HG02763 (cell line): ENCODE measurements around the gene PDE6B.
A peak's percentile ranks its signal among the peaks of the same experiment; 100 is the strongest.
"Not testable (repeated sequence)": the region's sequence is repeated elsewhere in the genome, so short reads cannot be mapped to it uniquely, and the experiment has no call there.

Source experiments
- ATAC-seq: cut with Tn5 transposase; IDR thresholded peaks from one replicate; pipeline ENCODE4 v1.9.1; 2021; ENCODE audit warnings: mild to moderate bottlenecking, moderate library complexity; ENCODE audit not compliant: unreplicated experiment

Gene PDE6B

DNA sequence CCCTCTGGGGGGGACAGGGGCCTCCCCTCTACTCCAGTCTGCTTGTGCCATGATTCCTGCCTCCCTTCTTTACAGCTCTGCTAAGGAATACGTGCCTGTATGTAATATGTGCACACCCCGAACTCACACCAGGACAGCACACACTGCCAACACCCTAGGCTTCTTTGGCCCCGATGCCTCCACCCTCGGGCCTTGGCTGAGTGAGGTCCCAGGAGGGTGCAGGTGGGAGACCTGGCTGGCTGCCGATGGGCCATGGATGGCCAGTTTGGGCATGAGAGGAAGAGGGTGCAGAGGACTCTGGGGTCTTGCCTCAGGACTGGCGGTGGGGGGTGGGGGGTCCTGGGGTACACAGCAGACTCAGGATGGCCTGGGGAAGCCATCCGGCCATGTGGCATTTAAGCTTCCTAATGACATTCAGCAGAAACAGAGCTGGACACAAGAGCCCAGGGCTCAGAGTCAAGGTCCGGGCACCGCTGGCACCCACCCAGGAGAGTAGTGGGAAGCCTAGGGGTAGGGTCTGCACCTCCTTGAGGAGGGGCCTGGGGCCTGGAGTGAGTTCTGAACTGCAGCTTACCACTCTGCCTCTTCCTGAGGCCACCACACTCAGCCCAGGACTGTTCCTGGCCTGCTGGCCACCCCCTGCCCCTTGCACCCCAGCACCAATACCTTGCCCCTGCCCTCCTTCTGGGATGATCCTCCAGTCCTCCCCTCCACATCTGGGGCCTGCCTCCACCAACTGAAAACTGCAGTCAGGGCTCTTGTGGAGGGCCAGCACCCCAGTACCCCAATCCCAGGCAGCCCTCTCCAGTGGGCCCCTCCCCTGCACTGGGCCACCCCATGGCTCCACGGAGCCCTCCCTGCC lies 78.2 kb downstream of the PDE6B start:
- ATAC-seq: no peak

- ATAC-seq: no peak
Observed at GRCh38 chr4:704198-704891, 79.0 kb downstream of the PDE6B start.

DNA sequence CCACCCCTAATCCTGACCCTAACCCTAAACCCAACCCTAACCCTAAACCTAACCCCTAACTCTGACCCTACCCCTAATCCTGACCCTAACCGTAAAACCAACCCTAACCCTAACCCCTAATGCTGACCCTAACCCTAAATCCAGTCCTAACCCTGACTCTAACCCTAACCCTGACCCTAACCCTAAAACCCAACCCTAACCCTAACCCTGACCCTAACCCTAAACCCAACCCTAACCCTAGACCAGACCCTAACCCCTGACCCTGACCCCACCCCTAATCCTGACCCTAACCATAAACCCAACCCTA lies 79.6 kb downstream of the PDE6B start:
- no peak for ATAC-seq

GRCh38 chr4:705278-706082 lies 80.1 kb downstream of the PDE6B start, which contains the start of gene PCGF3:
Gene PCGF3 (plus strand): TSS chr4:705832. CDS start chr4:733681, 27,849 bp downstream.
- ATAC-seq: peak; percentile 94

DNA sequence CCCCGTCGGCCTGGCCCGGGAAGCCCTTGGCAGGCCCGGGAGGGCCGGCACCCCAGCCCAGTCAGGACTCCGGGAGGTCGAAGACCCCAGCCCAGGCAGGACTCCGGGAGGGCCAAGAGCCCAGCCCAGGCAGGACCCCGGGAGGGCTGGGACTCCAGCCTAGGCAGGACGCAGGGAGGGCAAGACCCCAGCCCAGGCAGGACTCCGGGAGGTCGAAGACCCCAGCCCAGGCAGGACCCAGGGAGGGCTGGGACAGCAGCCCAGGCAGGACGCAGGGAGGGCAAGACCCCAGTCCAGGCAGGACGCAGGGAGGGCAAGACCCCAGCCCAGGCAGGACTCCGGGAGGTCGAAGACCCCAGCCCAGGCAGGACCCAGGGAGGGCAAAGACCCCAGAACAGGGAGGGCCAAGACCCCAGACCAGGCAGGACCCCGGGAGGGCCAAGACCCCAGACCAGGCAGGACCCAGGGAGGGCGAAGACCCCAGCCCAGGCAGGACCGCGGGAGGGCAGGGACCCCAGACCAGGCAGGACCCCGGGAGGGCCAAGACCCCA lies 80.8 kb downstream of the PDE6B start:
- ATAC-seq: not testable (repeated sequence)

DNA sequence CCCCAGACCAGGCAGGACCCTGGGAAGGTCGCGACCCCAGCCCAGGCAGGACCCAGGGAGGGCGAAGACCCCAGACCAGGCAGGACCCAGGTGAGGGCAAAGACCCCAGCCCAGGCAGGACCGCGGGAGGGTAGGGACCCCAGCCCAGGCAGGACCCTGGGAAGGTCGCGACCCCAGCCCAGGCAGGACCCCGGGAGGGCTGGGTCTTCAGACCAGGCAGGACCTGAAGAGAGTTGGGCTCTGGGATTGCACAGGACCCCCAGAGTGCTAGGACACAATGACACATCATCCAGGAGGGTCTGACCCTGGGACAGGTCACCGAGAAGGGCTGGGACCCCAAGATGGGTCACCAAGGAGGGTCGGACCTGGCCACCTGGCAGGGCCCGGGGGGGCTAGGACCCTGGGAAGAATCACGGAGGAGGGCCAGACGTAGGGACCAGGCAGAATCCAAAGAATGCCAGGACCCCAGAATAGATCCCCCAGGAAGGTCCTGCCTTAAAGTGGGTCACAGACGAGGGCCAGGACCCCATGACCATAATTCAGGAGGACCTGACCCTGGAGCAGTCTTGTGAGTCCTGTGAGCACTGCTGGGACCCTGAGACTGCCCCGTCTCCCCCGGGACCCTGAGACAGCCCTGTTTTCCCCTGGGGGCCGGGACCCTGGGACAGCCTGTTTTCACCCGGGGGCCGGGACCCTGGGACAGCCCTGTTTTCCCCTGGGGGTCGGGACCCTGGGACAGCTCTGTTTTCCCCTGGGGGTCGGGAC lies 81.6 kb downstream of the PDE6B start:
- ATAC-seq: no peak

DNA sequence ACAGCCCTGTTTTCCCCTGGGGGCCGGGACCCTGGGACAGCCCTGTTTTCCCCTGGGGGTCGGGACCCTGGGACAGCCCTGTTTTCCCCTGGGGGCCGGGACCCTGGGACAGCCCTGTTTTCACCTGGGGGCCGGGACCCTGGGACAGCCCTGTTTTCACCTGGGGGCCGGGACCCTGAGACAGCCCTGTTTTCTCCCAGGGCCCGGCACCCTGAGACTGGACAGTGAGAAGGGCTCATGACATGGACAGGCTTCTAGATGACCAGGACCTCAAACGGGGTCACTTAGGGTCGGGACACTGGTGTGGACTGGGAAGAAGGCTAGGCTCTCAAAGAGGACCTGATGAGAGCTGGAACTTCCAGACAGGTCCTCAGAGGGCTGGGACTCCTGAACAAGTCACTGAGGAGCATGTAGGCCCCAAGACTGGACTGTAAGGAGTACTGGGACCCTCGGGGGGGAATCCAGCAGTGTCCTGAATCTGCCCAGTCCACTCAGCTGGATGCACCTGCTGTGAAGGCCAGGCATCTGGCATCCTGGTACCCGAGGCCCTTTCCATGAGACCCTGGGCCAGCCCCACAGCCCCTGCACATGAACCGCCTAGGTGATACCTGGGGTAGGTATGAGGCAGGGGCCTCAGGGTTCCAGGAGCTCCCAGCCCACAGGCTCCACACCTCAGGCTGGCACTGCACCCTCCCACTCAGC lies 82.7 kb downstream of the PDE6B start:
- ATAC-seq: no peak

DNA sequence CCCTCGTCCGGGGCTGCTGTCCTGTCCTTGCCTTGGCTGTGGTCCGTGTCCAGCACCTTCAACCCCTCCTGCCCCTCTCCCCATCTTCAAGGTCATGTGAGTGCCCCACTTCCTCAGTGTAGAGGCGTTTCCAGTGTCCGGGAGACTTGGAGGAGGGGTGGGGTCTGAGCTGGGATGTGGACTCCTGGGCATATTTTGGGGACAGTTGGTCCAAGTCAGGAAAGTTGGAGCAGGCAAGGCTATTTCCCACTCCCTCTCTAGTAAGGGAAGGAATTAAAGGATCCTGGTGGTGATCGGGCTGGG lies 83.2 kb downstream of the PDE6B start:
- ATAC-seq: no peak

DNA sequence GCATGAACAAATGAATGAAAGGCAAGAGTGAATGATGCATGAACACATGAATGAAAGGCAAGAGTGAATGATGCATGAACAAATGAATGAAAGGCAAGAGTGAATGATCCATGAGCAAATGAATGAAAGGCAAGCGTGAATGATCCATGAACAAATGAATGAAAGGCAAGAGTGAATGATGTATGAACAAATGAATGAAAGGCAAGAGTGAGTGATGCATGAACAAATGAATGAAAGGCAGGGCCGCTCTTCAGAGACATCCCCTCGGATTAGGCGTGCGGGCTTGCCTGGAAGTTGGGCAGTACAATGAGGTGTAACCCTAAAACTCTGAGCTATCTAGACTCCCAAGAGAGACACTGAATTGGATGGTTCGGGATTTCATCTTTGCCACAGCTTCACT lies 84.0 kb downstream of the PDE6B start:
- ATAC-seq: no peak

GRCh38 chr4:710116-710515 lies 84.7 kb downstream of the PDE6B start:
- no peak for ATAC-seq

- no peak for ATAC-seq
Observed at GRCh38 chr4:710916-711315, 85.5 kb downstream of the PDE6B start.

DNA sequence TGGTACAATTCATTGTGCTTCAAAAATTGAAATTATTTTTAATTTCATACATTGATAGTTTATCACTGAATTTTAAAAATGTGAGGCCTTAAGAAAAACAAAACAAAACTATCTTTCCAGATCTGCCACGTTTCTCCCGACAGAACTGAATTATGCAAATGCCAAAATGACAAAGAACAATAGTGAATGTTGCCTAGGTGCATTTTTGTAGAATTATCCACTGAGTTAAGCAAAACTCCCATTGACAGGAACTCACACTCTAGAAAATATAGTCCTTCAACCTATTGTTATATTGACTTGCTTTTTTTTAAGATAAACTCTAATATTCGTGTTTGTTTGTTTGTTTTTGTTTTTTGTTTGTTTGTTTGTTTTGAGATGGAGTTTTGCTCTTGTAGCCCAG lies 86.7 kb downstream of the PDE6B start:
- no peak for ATAC-seq

- ATAC-seq: no peak
Observed at GRCh38 chr4:712916-713632, 87.7 kb downstream of the PDE6B start.

- no peak for ATAC-seq
Observed at GRCh38 chr4:714087-714486, 88.7 kb downstream of the PDE6B start.

DNA sequence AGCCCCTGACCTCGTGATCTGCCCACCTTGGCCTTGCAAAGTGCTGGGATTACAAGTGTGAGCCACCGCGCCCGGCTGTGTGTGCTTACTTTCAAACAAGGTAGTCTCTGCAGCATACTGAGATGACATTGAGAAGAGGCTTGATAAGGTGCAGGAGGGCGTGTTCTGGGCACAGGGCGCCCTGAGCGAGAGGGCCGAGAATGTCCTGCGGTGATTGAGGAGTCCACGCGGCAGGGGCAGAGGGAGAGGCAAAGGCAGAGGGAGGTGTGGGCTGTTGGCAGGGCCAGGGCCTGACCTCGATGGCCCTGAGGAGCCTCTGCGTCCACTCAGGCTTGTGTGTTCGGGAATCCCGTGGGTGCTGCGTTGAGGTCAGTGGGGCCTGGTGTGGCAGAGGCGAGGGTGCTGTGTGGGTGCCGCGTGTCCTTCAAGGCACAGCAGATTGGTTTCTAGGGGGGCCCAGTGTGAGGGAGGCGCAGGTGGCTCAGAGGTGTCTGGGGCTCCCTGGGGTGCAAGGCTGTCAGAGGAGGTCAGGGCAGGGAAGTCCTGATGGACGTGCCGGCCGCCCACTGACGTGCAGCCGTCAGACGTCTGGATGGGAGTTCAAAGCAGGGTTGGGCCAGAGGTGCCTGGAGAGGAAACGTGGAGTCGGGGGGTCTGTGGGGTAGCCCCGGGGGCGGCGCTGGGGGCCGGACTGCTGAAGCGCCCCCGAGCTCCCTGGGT lies 92.4 kb downstream of the PDE6B start:
- ATAC-seq: no peak

- ATAC-seq: no peak
Observed at GRCh38 chr4:718460-718859, 93.1 kb downstream of the PDE6B start.
